GM23248 (cell line): ENCODE measurements around the gene GLRX5. TPM values are rescaled to one million over a fixed set of nuclear protein-coding genes. Genes with fewer than 3 reads are reported as not detected.

Source experiments
- DNase-seq: peaks from one replicate; pipeline ENCODE4 v3.0.0-alpha.2; 2015
- H2AFZ ChIP-seq: fragments of 200-600 bp; sonication (generic); 2 replicates; pipeline ENCODE4 v1.6.1; 2016; ENCODE audit warnings: antibody characterized with exemption
- H3F3A ChIP-seq: fragments of 200-600 bp; sonication (generic); 2 replicates; pipeline ENCODE4 v1.6.1; 2016; ENCODE audit warnings: mild to moderate bottlenecking, antibody characterized with exemption, mixed run types; ENCODE audit not compliant: insufficient read depth
- H3K27ac ChIP-seq: fragments of 200-600 bp; sonication (generic); 2 replicates; pipeline ENCODE4 v1.5.1; 2016; ENCODE audit warnings: mild to moderate bottlenecking
- H3K27me3 ChIP-seq: fragments of 200-600 bp; sonication (generic); replicated peaks from 2 replicates; pipeline ENCODE4 v1.6.1; 2016; ENCODE audit warnings: mild to moderate bottlenecking; ENCODE audit not compliant: insufficient read depth
- H3K36me3 ChIP-seq: fragments of 200-600 bp; sonication (generic); 2 replicates; pipeline ENCODE4 v1.6.1; 2016; ENCODE audit warnings: low read depth, mild to moderate bottlenecking
- H3K4me1 ChIP-seq: fragments of 200-600 bp; sonication (generic); 2 replicates; pipeline ENCODE4 v1.6.1; 2016; ENCODE audit warnings: mild to moderate bottlenecking; ENCODE audit not compliant: insufficient read depth
- H3K4me2 ChIP-seq: fragments of 200-600 bp; sonication (generic); one replicate; pipeline ENCODE4 v1.6.1; 2016; ENCODE audit warnings: mild to moderate bottlenecking; ENCODE audit not compliant: unreplicated experiment
- H3K4me3 ChIP-seq: fragments of 200-600 bp; sonication (generic); 2 replicates; pipeline ENCODE4 v1.5.1; 2016; ENCODE audit warnings: mild to moderate bottlenecking
- H3K79me2 ChIP-seq: fragments of 200-600 bp; sonication (generic); 2 replicates; pipeline ENCODE4 v1.6.1; 2016; ENCODE audit warnings: mild to moderate bottlenecking; ENCODE audit not compliant: insufficient read depth
- H3K9ac ChIP-seq: fragments of 200-600 bp; sonication (generic); 2 replicates; pipeline ENCODE4 v1.6.1; 2016; ENCODE audit warnings: mild to moderate bottlenecking
- H3K9me2 ChIP-seq: fragments of 200-600 bp; sonication (generic); 2 replicates; pipeline ENCODE4 v1.6.1; 2016; ENCODE audit warnings: mixed run types, mild to moderate bottlenecking, moderate library complexity; ENCODE audit not compliant: insufficient read depth
- H3K9me3 ChIP-seq: fragments of 200-600 bp; sonication (generic); one replicate; pipeline ENCODE4 v1.6.1; 2017; ENCODE audit warnings: low read depth
- H4K20me1 ChIP-seq: fragments of 200-600 bp; sonication (generic); 2 replicates; pipeline ENCODE4 v1.6.0; 2016; ENCODE audit not compliant: insufficient read depth
- EZH2 ChIP-seq: fragments of 200-600 bp; sonication (generic); IDR thresholded peaks from 2 replicates; pipeline ENCODE4 v1.6.1; 2018; ENCODE audit warnings: antibody characterized with exemption, mild to moderate bottlenecking; ENCODE audit not compliant: insufficient read depth, poor library complexity, severe bottlenecking
- EZH2phosphoT487 ChIP-seq: fragments of 200-600 bp; sonication (generic); IDR thresholded peaks from 2 replicates; pipeline ENCODE4 v1.6.1; 2018; ENCODE audit warnings: antibody characterized with exemption, moderate library complexity, mild to moderate bottlenecking, low read depth; ENCODE audit not compliant: insufficient read depth
- WGBS, 2 experiments: methylation state at CpG; one replicate each; pipeline ENCODE4 v1.1.6; 2015 to 2017; ENCODE audit warnings: low lambda C conversion rate in 2 of 2, low coverage in 1 of 2; ENCODE audit errors: missing lambda C conversion rate in 2 of 2; 5-methylcytosine and 5-hydroxymethylcytosine counted together
- in situ Hi-C: fragments of 300-500 bp; cut with MboI; formaldehyde crosslinking; loops from 2 replicates; pipeline ENCODE4 v1.15.0; 2020
- polyA plus RNA-seq: library from polyadenylated mRNA; unstranded; fragments of >200 nt; fragmentation: Nextera tagmentation; extraction: Ambion mirVana; gene quantifications from 2 replicates; pipeline ENCODE4 v1.2.1, GENCODE V29; 2016
- total RNA-seq: library from RNA; depleted of rRNA; stranded (reverse); fragments of >200 nt; shearing (Covaris generic); gene quantifications from 2 replicates; pipeline ENCODE4 v1.2.3, GENCODE V29; 2014

The GLRX5 gene
- total and polyA plus RNA-seq, 2 experiments from 2014 or later = 38.6 to 48.7 TPM

GRCh38 chr14:95548328-95548929 lies 13.6 kb downstream of the GLRX5 start:
- Histone ChIP-seq H3K4me3 (no peak overlapping the region), H3K4me1 (peaks cover 13% of the 10 kb centered on the region), H3K79me2 (peaks cover 14% of the 10 kb centered on the region), H3K27ac (no peak overlapping the region), H3F3A (peaks cover 19% of the 10 kb centered on the region), H3K9me2 (no peaks in the 10 kb centered on the region), H3K36me3 (peaks cover 3% of the 10 kb centered on the region; the same call in 1 of the 2 replicates), H3K27me3 (no peaks in the 10 kb centered on the region), H3K9ac (no peak overlapping the region), H2AFZ (no peak overlapping the region), H3K9me3 (no peaks in the 10 kb centered on the region), H3K4me2 (no peak overlapping the region), H4K20me1 (no peaks in the 10 kb centered on the region)
- TF ChIP-seq EZH2 = no peak
- TF ChIP-seq EZH2phosphoT487 = no peak
- WGBS, 2 experiments = 90 to 91% methylated on average over 9 of the region's 9 CpGs
- DNase-seq = no peak
- in situ Hi-C loops = loop anchor here (25.0 kb wide), 1 partner anchor 739 kb away; no protein-coding TSS in a partner anchor

- Histone ChIP-seq H3K27me3 (no peaks in the 10 kb centered on the region), H3K4me2 (no peak overlapping the region), H3K36me3 (0 out of 2 replicates have a peak, but pooled peaks cover under 1% of the 10 kb centered on the region), H3K9me3 (no peaks in the 10 kb centered on the region), H3K27ac (no peak overlapping the region), H4K20me1 (no peaks in the 10 kb centered on the region), H2AFZ (no peak overlapping the region), H3K4me3 (no peak overlapping the region), H3K9ac (no peak overlapping the region), H3K9me2 (no peaks in the 10 kb centered on the region), H3K4me1 (peaks cover 13% of the 10 kb centered on the region), H3F3A (peaks cover 16% of the 10 kb centered on the region), H3K79me2 (0 out of 2 replicates have a peak, but pooled peaks cover 8% of the 10 kb centered on the region)
- 88 to 91% methylated on average over 16 of the region's 16 CpGs for WGBS, 2 experiments
- in situ Hi-C loops = loop anchor here (25.0 kb wide), 2 partner anchors 437 to 737 kb away; no protein-coding TSS in a partner anchor
- DNase-seq = no peak
- TF ChIP-seq EZH2phosphoT487 = no peak
- no peak for TF ChIP-seq EZH2
Measured at GRCh38 chr14:95549656-95550585, 15.1 kb downstream of the GLRX5 start.

- TF ChIP-seq EZH2 (no peak), EZH2phosphoT487 (no peak)
- H3K27ac ChIP-seq = no peak overlapping the region
- WGBS, 2 experiments = 97 to 100% methylated on average over 1 of the region's 1 CpG
- peaks cover 1% of the 10 kb centered on the region; the same call in 1 of the 2 replicates for H3F3A ChIP-seq
- no peaks in the 10 kb centered on the region for H3K36me3 ChIP-seq
- no peaks in the 10 kb centered on the region for H3K27me3 ChIP-seq
- H3K9me2 ChIP-seq = no peaks in the 10 kb centered on the region
- H3K4me2 ChIP-seq = no peak overlapping the region
- DNase-seq = no peak
- H2AFZ ChIP-seq = no peak overlapping the region
- peaks cover 9% of the 10 kb centered on the region; the same call in 1 of the 2 replicates for H3K4me1 ChIP-seq
- H3K9ac ChIP-seq = no peak overlapping the region
- H4K20me1 ChIP-seq = no peaks in the 10 kb centered on the region
- 0 out of 2 replicates have a peak, but pooled peaks cover 8% of the 10 kb centered on the region for H3K79me2 ChIP-seq
- no peak overlapping the region for H3K4me3 ChIP-seq
- in situ Hi-C loops = loop anchor here (25.0 kb wide), 1 partner anchor 436 kb away; no protein-coding TSS in a partner anchor
- H3K9me3 ChIP-seq = no peaks in the 10 kb centered on the region
Measured at GRCh38 chr14:95551435-95551834, 16.6 kb downstream of the GLRX5 start.

- TF ChIP-seq EZH2phosphoT487 (no peak), EZH2 (no peak)
- H3K9ac ChIP-seq = no peak overlapping the region
- no peak overlapping the region for H3K4me3 ChIP-seq
- no peaks in the 10 kb centered on the region for H3K27me3 ChIP-seq
- in situ Hi-C loops = loop anchor here (25.0 kb wide), 1 partner anchor 434 kb away; no protein-coding TSS in a partner anchor
- no peak overlapping the region for H3K4me2 ChIP-seq
- WGBS, 2 experiments = 86 to 87% methylated on average over 7 of the region's 7 CpGs
- DNase-seq = no peak
- H2AFZ ChIP-seq = no peak overlapping the region
- no peaks in the 10 kb centered on the region for H4K20me1 ChIP-seq
- no peaks in the 10 kb centered on the region for H3F3A ChIP-seq
- no peak overlapping the region for H3K27ac ChIP-seq
- no peaks in the 10 kb centered on the region for H3K9me2 ChIP-seq
- no peaks in the 10 kb centered on the region for H3K36me3 ChIP-seq
- no peaks in the 10 kb centered on the region for H3K9me3 ChIP-seq
- no peaks in the 10 kb centered on the region for H3K79me2 ChIP-seq
- H3K4me1 ChIP-seq = no peaks in the 10 kb centered on the region
Measured at GRCh38 chr14:95553141-95553540, 18.3 kb downstream of the GLRX5 start.
